Panc1 (cell line): ENCODE data around the gene C19orf12. TPM values are rescaled to one million over a fixed set of nuclear protein-coding genes. Genes with fewer than 3 reads are reported as not detected.

Experiments used
- ATAC-seq: fragments of 200-7000 bp; cut with Tn5 transposase; 2 replicates; pipeline ENCODE4 v1.9.1; 2020; ENCODE audit warnings: mild to moderate bottlenecking, moderate library complexity
- BruUV-seq: library from RNA; stranded (reverse); fragments of 400-500 nt; replicated peaks from 2 replicates; lab custom pipeline; 2021; lab: Mats Ljungman, UMichigan
- CTCF ChIA-PET: fragments of 300-600 bp; sonication (Branson Sonifier 250); formaldehyde crosslinking; loops from one replicate; lab custom pipeline; 2022; ENCODE audit warnings: antibody characterized with exemption; lab: Charles Lee
- POLR2A ChIA-PET: fragments of 300-600 bp; sonication (Branson Sonifier 250); formaldehyde crosslinking; loops from one replicate; lab custom pipeline; 2022; ENCODE audit warnings: antibody characterized with exemption; lab: Charles Lee
- DNase-seq: peaks from one replicate; pipeline ENCODE4 v3.0.0-alpha.2; 2010; ENCODE audit warnings: low read depth, low spot score
- H3K27ac ChIP-seq: 2 replicates; pipeline ENCODE4 v1.5.1; 2011; ENCODE audit warnings: mild to moderate bottlenecking, low read length, inconsistent platforms
- H3K27me3 ChIP-seq: fragments of 200-500 bp; sonication (Bioruptor generic); 2 replicates; pipeline ENCODE4 v1.6.0; 2014; ENCODE audit warnings: low read length, inconsistent platforms; ENCODE audit not compliant: control insufficient read depth, insufficient read depth
- H3K36me3 ChIP-seq: fragments of 200-500 bp; sonication (Bioruptor generic); 2 replicates; pipeline ENCODE4 v1.5.1; 2014; ENCODE audit warnings: inconsistent platforms, mild to moderate bottlenecking, low read length, moderate library complexity; ENCODE audit not compliant: control insufficient read depth, insufficient read depth
- H3K4me1 ChIP-seq: 2 replicates; pipeline ENCODE4 v1.5.1; 2011; ENCODE audit warnings: inconsistent platforms, mild to moderate bottlenecking, low read length, moderate library complexity; ENCODE audit not compliant: control insufficient read depth, insufficient read depth
- H3K4me3 ChIP-seq, 2 experiments: 2 replicates each; pipeline ENCODE4 v1.5.1; 2011 to 2012; ENCODE audit warnings: low read depth in 2 of 2, low read length in 2 of 2, mild to moderate bottlenecking in 2 of 2, inconsistent platforms in 1 of 2, moderate library complexity in 1 of 2
- H3K9me3 ChIP-seq: fragments of 200-500 bp; sonication (Bioruptor generic); 2 replicates; pipeline ENCODE4 v1.5.1; 2014; ENCODE audit warnings: low read depth, mild to moderate bottlenecking, inconsistent platforms, low read length, moderate library complexity; ENCODE audit not compliant: control insufficient read depth, insufficient read depth
- POLR2AphosphoS5 ChIP-seq: IDR thresholded peaks from 2 replicates; pipeline ENCODE4 v1.6.1; 2012; ENCODE audit warnings: mild to moderate bottlenecking, low read depth, low read length, moderate library complexity
- SIN3A ChIP-seq: IDR thresholded peaks from 2 replicates; pipeline ENCODE4 v1.6.1; 2012; ENCODE audit warnings: low read depth, mild to moderate bottlenecking, low read length, moderate library complexity, borderline replicate concordance; ENCODE audit not compliant: insufficient read depth
- TCF7L2 ChIP-seq: IDR thresholded peaks from 2 replicates; pipeline ENCODE4 v1.6.1; 2011; ENCODE audit warnings: mild to moderate bottlenecking, low read depth, low read length, inconsistent platforms
- in situ Hi-C: cut with HindIII; loops from 2 replicates; pipeline ENCODE4 v1.10.0; 2016; ENCODE audit warnings: low sequenced_read_pairs, low pct_unique_long_range_greater_than_20kb
- intact Hi-C: fragments of 100-400 bp; cut with micrococcal nuclease; formaldehyde crosslinking; loops from one replicate; pipeline ENCODE4 v1.10.0; 2022; ENCODE audit not compliant: unreplicated experiment
- total RNA-seq: library from RNA; stranded (reverse); gene quantifications from one replicate; pipeline ENCODE4 v1.2.1, GENCODE V29; 2021; ENCODE audit not compliant: unreplicated experiment
- TF ChIP-seq, protein P1 (sequence below): fragments of 450-650 bp; IDR thresholded peaks from 2 replicates; pipeline ENCODE4 v1.5.1; 2017; ENCODE audit warnings: mild to moderate bottlenecking
- TF ChIP-seq, protein P2 (sequence below), 2 experiments: IDR thresholded peaks; 2 replicates each; pipeline ENCODE4 v1.6.1; 2011 to 2012; ENCODE audit warnings: low read depth in 2 of 2, control low read depth in 1 of 2, low read length in 1 of 2, mild to moderate bottlenecking in 1 of 2, moderate library complexity in 1 of 2; ENCODE audit not compliant: insufficient read depth in 1 of 2

The C19orf12 gene
- total RNA-seq, 1 experiment from 2014 or later = 43.4 TPM

DNA sequence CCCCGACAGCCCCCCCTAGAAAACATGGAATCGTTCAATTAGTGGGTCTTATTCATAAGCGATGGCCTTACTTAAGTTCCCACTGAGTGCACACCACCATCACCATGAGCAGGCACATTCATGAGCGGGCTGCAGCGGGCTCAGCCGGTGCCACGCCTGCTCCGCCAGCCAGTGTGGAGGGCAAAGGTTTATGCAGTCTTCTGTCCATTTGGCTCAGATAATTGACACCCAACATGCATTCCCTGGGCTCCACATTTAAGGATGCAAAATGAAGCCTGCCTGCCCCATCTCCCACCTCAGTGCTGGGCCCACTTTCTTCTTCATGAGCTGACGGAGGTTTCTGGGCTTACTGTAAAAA is 12.1 kb downstream of the C19orf12 start:
- in situ Hi-C loops = no loop called here
- Histone ChIP-seq H3K9me3 (no peaks in the 10 kb centered on the region), H3K36me3 (no peaks in the 10 kb centered on the region), H3K27ac (no peak overlapping the region), H3K4me3 (no peak overlapping the region), H3K27me3 (no peaks in the 10 kb centered on the region), H3K4me1 (no peaks in the 10 kb centered on the region)
- intact Hi-C loops = no loop called here
- POLR2A ChIA-PET = no interaction called here
- no peak for DNase-seq
- no TSS peak for BruUV-seq
- ATAC-seq = no peak
- TF ChIP-seq POLR2AphosphoS5 (no peak), SIN3A (no peak), TCF7L2 (no peak)
- TF ChIP-seq, protein P1, sequence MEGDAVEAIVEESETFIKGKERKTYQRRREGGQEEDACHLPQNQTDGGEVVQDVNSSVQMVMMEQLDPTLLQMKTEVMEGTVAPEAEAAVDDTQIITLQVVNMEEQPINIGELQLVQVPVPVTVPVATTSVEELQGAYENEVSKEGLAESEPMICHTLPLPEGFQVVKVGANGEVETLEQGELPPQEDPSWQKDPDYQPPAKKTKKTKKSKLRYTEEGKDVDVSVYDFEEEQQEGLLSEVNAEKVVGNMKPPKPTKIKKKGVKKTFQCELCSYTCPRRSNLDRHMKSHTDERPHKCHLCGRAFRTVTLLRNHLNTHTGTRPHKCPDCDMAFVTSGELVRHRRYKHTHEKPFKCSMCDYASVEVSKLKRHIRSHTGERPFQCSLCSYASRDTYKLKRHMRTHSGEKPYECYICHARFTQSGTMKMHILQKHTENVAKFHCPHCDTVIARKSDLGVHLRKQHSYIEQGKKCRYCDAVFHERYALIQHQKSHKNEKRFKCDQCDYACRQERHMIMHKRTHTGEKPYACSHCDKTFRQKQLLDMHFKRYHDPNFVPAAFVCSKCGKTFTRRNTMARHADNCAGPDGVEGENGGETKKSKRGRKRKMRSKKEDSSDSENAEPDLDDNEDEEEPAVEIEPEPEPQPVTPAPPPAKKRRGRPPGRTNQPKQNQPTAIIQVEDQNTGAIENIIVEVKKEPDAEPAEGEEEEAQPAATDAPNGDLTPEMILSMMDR = no peak
- TF ChIP-seq, protein P2, sequence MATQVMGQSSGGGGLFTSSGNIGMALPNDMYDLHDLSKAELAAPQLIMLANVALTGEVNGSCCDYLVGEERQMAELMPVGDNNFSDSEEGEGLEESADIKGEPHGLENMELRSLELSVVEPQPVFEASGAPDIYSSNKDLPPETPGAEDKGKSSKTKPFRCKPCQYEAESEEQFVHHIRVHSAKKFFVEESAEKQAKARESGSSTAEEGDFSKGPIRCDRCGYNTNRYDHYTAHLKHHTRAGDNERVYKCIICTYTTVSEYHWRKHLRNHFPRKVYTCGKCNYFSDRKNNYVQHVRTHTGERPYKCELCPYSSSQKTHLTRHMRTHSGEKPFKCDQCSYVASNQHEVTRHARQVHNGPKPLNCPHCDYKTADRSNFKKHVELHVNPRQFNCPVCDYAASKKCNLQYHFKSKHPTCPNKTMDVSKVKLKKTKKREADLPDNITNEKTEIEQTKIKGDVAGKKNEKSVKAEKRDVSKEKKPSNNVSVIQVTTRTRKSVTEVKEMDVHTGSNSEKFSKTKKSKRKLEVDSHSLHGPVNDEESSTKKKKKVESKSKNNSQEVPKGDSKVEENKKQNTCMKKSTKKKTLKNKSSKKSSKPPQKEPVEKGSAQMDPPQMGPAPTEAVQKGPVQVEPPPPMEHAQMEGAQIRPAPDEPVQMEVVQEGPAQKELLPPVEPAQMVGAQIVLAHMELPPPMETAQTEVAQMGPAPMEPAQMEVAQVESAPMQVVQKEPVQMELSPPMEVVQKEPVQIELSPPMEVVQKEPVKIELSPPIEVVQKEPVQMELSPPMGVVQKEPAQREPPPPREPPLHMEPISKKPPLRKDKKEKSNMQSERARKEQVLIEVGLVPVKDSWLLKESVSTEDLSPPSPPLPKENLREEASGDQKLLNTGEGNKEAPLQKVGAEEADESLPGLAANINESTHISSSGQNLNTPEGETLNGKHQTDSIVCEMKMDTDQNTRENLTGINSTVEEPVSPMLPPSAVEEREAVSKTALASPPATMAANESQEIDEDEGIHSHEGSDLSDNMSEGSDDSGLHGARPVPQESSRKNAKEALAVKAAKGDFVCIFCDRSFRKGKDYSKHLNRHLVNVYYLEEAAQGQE (IDR thresholded peaks at IDR 0.05; ENCODE audit: insufficient read depth in 1 of 2, low read depth in 2 of 2, low read length in 1 of 2) = no peak
- CTCF ChIA-PET = interaction anchor here (0.7 to 1.0 kb wide), 2 partner anchors 14 to 61 kb away, joined by 4 to 7 read pairs; no protein-coding TSS in a partner anchor

- no peak for ATAC-seq
- TF ChIP-seq, protein P1 = no peak
- no peak for TF ChIP-seq TCF7L2
- no peak for TF ChIP-seq SIN3A
- TF ChIP-seq POLR2AphosphoS5 = no peak
- TF ChIP-seq, protein P2 (IDR thresholded peaks at IDR 0.05; ENCODE audit: insufficient read depth in 1 of 2, low read depth in 2 of 2, low read length in 1 of 2) = no peak
- Histone ChIP-seq H3K4me3 (no peak overlapping the region), H3K27me3 (no peaks in the 10 kb centered on the region), H3K27ac (no peak overlapping the region), H3K9me3 (no peaks in the 10 kb centered on the region), H3K4me1 (no peaks in the 10 kb centered on the region), H3K36me3 (no peaks in the 10 kb centered on the region)
- no TSS peak for BruUV-seq
- no peak for DNase-seq
- in situ Hi-C loops (no loop called here), intact Hi-C loops (no loop called here)
- ChIA-PET POLR2A (no interaction called here), CTCF (interaction anchor here (0.7 to 1.0 kb wide), 2 partner anchors 14 to 61 kb away, joined by 4 to 7 read pairs; no protein-coding TSS in a partner anchor)
Observed at GRCh38 chr19:29702161-29702962, 12.7 kb downstream of the C19orf12 start.
